Neural progenitor cell (in vitro differentiated cells): ENCODE results near the gene WDR27.

Experiments used
- EZH2 ChIP-seq: fragments of 200-600 bp; sonication (generic); IDR thresholded peaks from 2 replicates; pipeline ENCODE4 v1.6.1; 2017; ENCODE audit warnings: antibody characterized with exemption, mild to moderate bottlenecking, moderate library complexity
- TF ChIP-seq, protein P1 (sequence below): fragments of 200-600 bp; sonication (generic); IDR thresholded peaks from 2 replicates; pipeline ENCODE4 v1.5.1; 2017; ENCODE audit warnings: antibody characterized with exemption, mild to moderate bottlenecking

DNA sequence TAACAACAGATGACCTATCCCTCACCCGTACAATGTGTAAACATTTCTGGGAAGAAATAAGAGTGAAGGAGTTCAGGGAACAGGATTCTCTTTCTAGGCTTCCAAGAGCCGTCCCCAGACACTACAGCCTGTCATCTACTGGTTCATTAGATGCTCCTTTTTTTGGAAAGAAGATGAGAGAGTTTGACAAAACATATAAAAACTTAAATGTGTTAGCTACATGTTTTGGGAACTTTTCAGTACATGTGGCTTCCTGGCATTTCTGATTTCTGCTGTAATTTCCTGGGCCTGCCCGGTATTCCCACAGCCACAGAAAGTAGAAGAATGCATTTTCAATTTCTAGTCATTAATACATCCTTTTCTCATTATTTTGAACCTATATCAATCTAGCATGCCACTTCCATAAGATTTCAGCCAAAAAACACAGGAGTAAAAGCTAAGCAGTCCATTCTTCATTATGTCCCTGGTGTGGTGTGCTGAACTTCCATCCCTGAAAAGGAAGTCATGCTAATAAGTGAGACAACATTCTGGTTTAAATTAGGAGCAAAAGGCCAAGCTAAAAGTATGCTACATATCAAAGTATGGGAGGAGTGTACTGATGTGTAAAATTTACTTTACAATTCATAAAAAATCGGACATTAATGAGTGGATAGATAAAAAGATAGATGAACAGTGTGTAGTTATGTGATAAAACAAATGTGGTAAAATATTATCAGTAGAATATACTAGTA is 198.2 kb downstream of the WDR27 start:
- TF ChIP-seq, protein P1, sequence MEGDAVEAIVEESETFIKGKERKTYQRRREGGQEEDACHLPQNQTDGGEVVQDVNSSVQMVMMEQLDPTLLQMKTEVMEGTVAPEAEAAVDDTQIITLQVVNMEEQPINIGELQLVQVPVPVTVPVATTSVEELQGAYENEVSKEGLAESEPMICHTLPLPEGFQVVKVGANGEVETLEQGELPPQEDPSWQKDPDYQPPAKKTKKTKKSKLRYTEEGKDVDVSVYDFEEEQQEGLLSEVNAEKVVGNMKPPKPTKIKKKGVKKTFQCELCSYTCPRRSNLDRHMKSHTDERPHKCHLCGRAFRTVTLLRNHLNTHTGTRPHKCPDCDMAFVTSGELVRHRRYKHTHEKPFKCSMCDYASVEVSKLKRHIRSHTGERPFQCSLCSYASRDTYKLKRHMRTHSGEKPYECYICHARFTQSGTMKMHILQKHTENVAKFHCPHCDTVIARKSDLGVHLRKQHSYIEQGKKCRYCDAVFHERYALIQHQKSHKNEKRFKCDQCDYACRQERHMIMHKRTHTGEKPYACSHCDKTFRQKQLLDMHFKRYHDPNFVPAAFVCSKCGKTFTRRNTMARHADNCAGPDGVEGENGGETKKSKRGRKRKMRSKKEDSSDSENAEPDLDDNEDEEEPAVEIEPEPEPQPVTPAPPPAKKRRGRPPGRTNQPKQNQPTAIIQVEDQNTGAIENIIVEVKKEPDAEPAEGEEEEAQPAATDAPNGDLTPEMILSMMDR, result no peak
- no peak for TF ChIP-seq EZH2
